Common myeloid progenitor, CD34-positive (primary cell): Measurements from ENCODE around the gene POMGNT2.

ENCODE experiments used
- CTCF ChIA-PET: fragments of 350-600 bp; sonication (Branson Sonifier 250); formaldehyde crosslinking; loops from one replicate; lab custom pipeline; 2021; ENCODE audit warnings: antibody characterized with exemption; lab: Charles Lee
- POLR2A ChIA-PET: fragments of 350-600 bp; sonication (Branson Sonifier 250); formaldehyde crosslinking; loops from one replicate; lab custom pipeline; 2021; ENCODE audit warnings: antibody characterized with exemption; lab: Charles Lee
- DNase-seq, 3 donors: peaks; one replicate each; pipeline versions ENCODE4 v3.0.0 to v3.0.0-alpha.2; 2013
- H3K27ac ChIP-seq, 2 experiments: 1 replicate in 1 of 2; 2 replicates in 1 of 2; pipeline ENCODE4 v1.7.0; 2013; ENCODE audit warnings: inconsistent platforms in 2 of 2, low read length in 2 of 2, mild to moderate bottlenecking in 2 of 2, low read depth in 1 of 2, moderate library complexity in 1 of 2; ENCODE audit not compliant: severe bottlenecking in 2 of 2, insufficient read depth in 1 of 2, poor library complexity in 1 of 2
- H3K27me3 ChIP-seq, 5 experiments: replicated peaks in 2 of 5; 1 replicate in 3 of 5; 2 replicates in 2 of 5; pipeline versions ENCODE4 v1.6.1 to v1.7.0; 2013; ENCODE audit warnings: low read length in 4 of 5, mild to moderate bottlenecking in 2 of 5, moderate library complexity in 2 of 5, inconsistent platforms in 1 of 5; ENCODE audit not compliant: insufficient read depth in 5 of 5, control insufficient read depth in 4 of 5
- H3K36me3 ChIP-seq, 4 experiments: 1 replicate in 2 of 4; 2 replicates in 2 of 4; pipeline versions ENCODE4 v1.6.1 to v1.7.0; 2013; ENCODE audit warnings: low read length in 3 of 4, control low read depth in 1 of 4, mild to moderate bottlenecking in 1 of 4; ENCODE audit not compliant: control insufficient read depth in 4 of 4, insufficient read depth in 4 of 4
- H3K4me1 ChIP-seq, 4 experiments: 1 replicate in 3 of 4; 2 replicates in 1 of 4; pipeline versions ENCODE4 v1.6.1 to v1.7.1; 2013; ENCODE audit warnings: low read length in 3 of 4, mild to moderate bottlenecking in 3 of 4, control low read depth in 1 of 4, inconsistent platforms in 1 of 4, moderate library complexity in 1 of 4; ENCODE audit not compliant: control insufficient read depth in 4 of 4, insufficient read depth in 4 of 4; ENCODE audit errors: control extremely low read depth in 1 of 4
- H3K4me3 ChIP-seq, 7 experiments: 1 replicate in 4 of 7; 2 replicates in 3 of 7; pipeline versions ENCODE4 v1.5.1 to v1.7.0; 2013; ENCODE audit warnings: mild to moderate bottlenecking in 7 of 7, low read length in 6 of 7, moderate library complexity in 6 of 7, inconsistent platforms in 2 of 7, low read depth in 2 of 7, control low read depth in 1 of 7; ENCODE audit not compliant: insufficient read depth in 4 of 7, control insufficient read depth in 1 of 7; ENCODE audit errors: extremely low read depth in 1 of 7
- H3K9me3 ChIP-seq, 5 experiments: 1 replicate in 4 of 5; 2 replicates in 1 of 5; pipeline versions ENCODE4 v1.6.1 to v1.7.1; 2013; ENCODE audit warnings: low read length in 4 of 5, mild to moderate bottlenecking in 2 of 5, inconsistent platforms in 1 of 5, low read depth in 1 of 5, moderate library complexity in 1 of 5; ENCODE audit not compliant: control insufficient read depth in 4 of 5, insufficient read depth in 2 of 5; ENCODE audit errors: control extremely low read depth in 1 of 5
- WGBS: methylation state at CpG from one replicate; pipeline ENCODE4 v1.1.5; 2013; ENCODE audit not compliant: insufficient coverage; 5-methylcytosine and 5-hydroxymethylcytosine counted together

Gene POMGNT2

GRCh38 chr3:43094381-43094780, 11.5 kb downstream of the POMGNT2 start:
- 96% methylated on average over 2 of the region's 2 CpGs for WGBS
- ChIA-PET POLR2A (no interaction called here), CTCF (no interaction called here)
- Histone ChIP-seq H3K36me3 (no peaks in the 10 kb centered on the region), H3K9me3 (no peaks in the 10 kb centered on the region), H3K27ac (no peak overlapping the region), H3K4me3 (no peak overlapping the region), H3K27me3 (no peaks in the 10 kb centered on the region), H3K4me1 (no peaks in the 10 kb centered on the region)
- no peak for DNase-seq

GRCh38 chr3:43093974-43094373, 11.9 kb downstream of the POMGNT2 start:
- DNase-seq = no peak
- H3K27ac ChIP-seq = no peak overlapping the region
- H3K9me3 ChIP-seq = no peaks in the 10 kb centered on the region
- POLR2A ChIA-PET = no interaction called here
- CTCF ChIA-PET = no interaction called here
- H3K27me3 ChIP-seq = no peaks in the 10 kb centered on the region
- WGBS = 100% methylated on average over 2 of the region's 2 CpGs
- no peaks in the 10 kb centered on the region for H3K36me3 ChIP-seq
- H3K4me1 ChIP-seq = no peaks in the 10 kb centered on the region
- no peak overlapping the region for H3K4me3 ChIP-seq

- ChIA-PET POLR2A (no interaction called here), CTCF (interaction anchor here (0.8 kb wide), 1 partner anchor 15 kb away, joined by 3 read pairs; no protein-coding TSS in a partner anchor)
- Histone ChIP-seq H3K27ac (no peak overlapping the region), H3K27me3 (no peaks in the 10 kb centered on the region), H3K36me3 (no peaks in the 10 kb centered on the region), H3K9me3 (no peaks in the 10 kb centered on the region), H3K4me3 (no peak overlapping the region), H3K4me1 (no peaks in the 10 kb centered on the region)
- DNase-seq = no peak
- WGBS = no CpG with 5 or more reads among the region's 1 CpG
Observed at GRCh38 chr3:43093006-43093405, 12.9 kb downstream of the POMGNT2 start.

GRCh38 chr3:43091481-43091880, 14.4 kb downstream of the POMGNT2 start:
- WGBS = 92% methylated on average over 4 of the region's 4 CpGs
- Histone ChIP-seq H3K9me3 (no peaks in the 10 kb centered on the region), H3K27ac (no peak overlapping the region), H3K27me3 (no peaks in the 10 kb centered on the region), H3K36me3 (no peaks in the 10 kb centered on the region), H3K4me3 (no peak overlapping the region), H3K4me1 (no peaks in the 10 kb centered on the region)
- DNase-seq = no peak
- POLR2A ChIA-PET = no interaction called here
- CTCF ChIA-PET = interaction anchor here (0.6 to 1.1 kb wide), 2 partner anchors 127 to 502 kb away, joined by 3 to 5 read pairs; no protein-coding TSS in a partner anchor

GRCh38 chr3:43090238-43090637, 15.6 kb downstream of the POMGNT2 start:
- POLR2A ChIA-PET = no interaction called here
- H3K9me3 ChIP-seq = no peaks in the 10 kb centered on the region
- no peak overlapping the region for H3K27ac ChIP-seq
- no peaks in the 10 kb centered on the region for H3K4me1 ChIP-seq
- DNase-seq = no peak
- CTCF ChIA-PET = interaction anchor here (0.8 to 3.5 kb wide), 2 partner anchors 10 to 129 kb away, joined by 4 to 15 read pairs; no protein-coding TSS in a partner anchor
- WGBS = 88% methylated on average over 2 of the region's 3 CpGs
- H3K36me3 ChIP-seq = no peaks in the 10 kb centered on the region
- no peak overlapping the region for H3K4me3 ChIP-seq
- no peaks in the 10 kb centered on the region for H3K27me3 ChIP-seq

GRCh38 chr3:43089081-43089480, 16.8 kb downstream of the POMGNT2 start:
- no peaks in the 10 kb centered on the region for H3K27me3 ChIP-seq
- H3K4me3 ChIP-seq = no peak overlapping the region
- DNase-seq = no peak
- POLR2A ChIA-PET = no interaction called here
- H3K9me3 ChIP-seq = no peaks in the 10 kb centered on the region
- H3K36me3 ChIP-seq = no peaks in the 10 kb centered on the region
- no peaks in the 10 kb centered on the region for H3K4me1 ChIP-seq
- CTCF ChIA-PET = interaction anchor here (1.5 to 3.5 kb wide), 3 partner anchors 13 to 128 kb away, joined by 3 to 15 read pairs (median 5); no protein-coding TSS in a partner anchor
- 96% methylated on average over 4 of the region's 4 CpGs for WGBS
- no peak overlapping the region for H3K27ac ChIP-seq

- H3K27ac ChIP-seq = no peak overlapping the region
- H3K9me3 ChIP-seq = peaks cover 0 to 6% (median 0%) of the 10 kb centered on the region in 5 experiments
- no peak for DNase-seq
- no peak overlapping the region for H3K4me3 ChIP-seq
- ChIA-PET POLR2A (no interaction called here), CTCF (interaction anchor here (1.5 to 3.5 kb wide), 3 partner anchors 11 to 126 kb away, joined by 3 to 15 read pairs (median 5); no protein-coding TSS in a partner anchor)
- WGBS = 90% methylated on average over 2 of the region's 5 CpGs
- H3K4me1 ChIP-seq = no peaks in the 10 kb centered on the region
- no peaks in the 10 kb centered on the region for H3K27me3 ChIP-seq
- H3K36me3 ChIP-seq = peaks cover 0 to 3% (median 0%) of the 10 kb centered on the region in 4 experiments
Observed at GRCh38 chr3:43087249-43087776, 18.6 kb downstream of the POMGNT2 start.
